ENCODE measurements around the gene RAPGEF4.

RAPGEF4 gene

GRCh38 chr2:172711110-172711509, 24.5 kb upstream of the RAPGEF4 start:
- DNase-seq (ENCODE audit: insufficient read length, low spot score) (no peak), FAIRE-seq (no peak)
- no peak for TF ChIP-seq CTCF (IDR thresholded peaks at IDR 0.05; ENCODE audit: insufficient read depth, missing control alignments)

DNA sequence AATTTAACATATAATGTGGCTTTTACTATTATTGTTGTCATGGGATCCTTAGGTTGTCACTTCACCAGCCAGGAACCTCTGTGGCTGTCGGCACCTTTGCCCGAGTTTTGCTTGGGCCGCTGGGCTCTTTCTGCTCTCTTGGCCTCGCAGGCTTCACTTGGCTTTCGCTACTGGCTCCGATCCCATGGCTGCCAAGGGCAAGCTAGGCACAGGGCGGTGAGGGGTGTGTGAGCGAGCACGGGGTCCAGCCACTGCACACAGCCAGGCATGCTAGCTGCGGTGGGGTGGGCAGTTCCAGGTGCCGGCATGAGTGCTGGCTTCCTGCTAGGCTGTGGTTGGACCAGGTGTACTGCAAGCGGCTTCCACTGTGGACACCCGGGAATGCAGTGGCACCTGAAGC, 23.4 kb upstream of the RAPGEF4 start:
- DNase-seq (ENCODE audit: insufficient read length, low spot score) (no peak), FAIRE-seq (no peak)
- no peak for TF ChIP-seq CTCF (IDR thresholded peaks at IDR 0.05; ENCODE audit: insufficient read depth, missing control alignments)

GRCh38 chr2:172713365-172713875, 22.2 kb upstream of the RAPGEF4 start:
- DNase-seq (ENCODE audit: insufficient read length, low spot score) (no peak), FAIRE-seq (no peak)
- no peak for TF ChIP-seq CTCF (IDR thresholded peaks at IDR 0.05; ENCODE audit: insufficient read depth, missing control alignments)

DNA sequence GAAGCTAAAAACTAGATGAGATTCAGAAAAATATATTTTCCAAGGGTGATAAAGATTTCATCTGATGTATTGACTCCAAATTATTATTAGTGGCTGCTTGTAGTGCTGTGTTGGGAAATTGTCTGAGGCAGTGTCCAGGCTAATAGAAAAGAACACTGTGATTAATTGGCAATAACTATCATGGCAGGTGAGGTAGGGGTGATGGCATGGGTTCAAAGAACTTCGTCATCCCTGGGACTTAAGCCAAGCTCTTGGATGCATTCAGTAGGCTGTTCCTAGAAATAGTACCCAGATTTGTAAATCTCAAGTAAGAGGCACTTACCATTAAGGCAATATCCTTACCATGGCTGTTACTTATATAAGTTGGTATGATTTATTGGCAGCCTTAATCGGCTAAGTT, 13.2 kb upstream of the RAPGEF4 start:
- DNase-seq (ENCODE audit: insufficient read length, low spot score) (no peak), FAIRE-seq (no peak)
- no peak for TF ChIP-seq CTCF (IDR thresholded peaks at IDR 0.05; ENCODE audit: insufficient read depth, missing control alignments)

- no peak for DNase-seq (ENCODE audit: insufficient read length, low spot score)
- no peak for TF ChIP-seq CTCF (IDR thresholded peaks at IDR 0.05; ENCODE audit: insufficient read depth, missing control alignments)
- no peak for FAIRE-seq
Observed at GRCh38 chr2:172723286-172723685, 12.4 kb upstream of the RAPGEF4 start.

GRCh38 chr2:172724724-172725123, 10.9 kb upstream of the RAPGEF4 start:
- TF ChIP-seq CTCF (IDR thresholded peaks at IDR 0.05; ENCODE audit: insufficient read depth, missing control alignments), result no peak
- FAIRE-seq, result no peak
- no peak for DNase-seq (ENCODE audit: insufficient read length, low spot score)

DNA sequence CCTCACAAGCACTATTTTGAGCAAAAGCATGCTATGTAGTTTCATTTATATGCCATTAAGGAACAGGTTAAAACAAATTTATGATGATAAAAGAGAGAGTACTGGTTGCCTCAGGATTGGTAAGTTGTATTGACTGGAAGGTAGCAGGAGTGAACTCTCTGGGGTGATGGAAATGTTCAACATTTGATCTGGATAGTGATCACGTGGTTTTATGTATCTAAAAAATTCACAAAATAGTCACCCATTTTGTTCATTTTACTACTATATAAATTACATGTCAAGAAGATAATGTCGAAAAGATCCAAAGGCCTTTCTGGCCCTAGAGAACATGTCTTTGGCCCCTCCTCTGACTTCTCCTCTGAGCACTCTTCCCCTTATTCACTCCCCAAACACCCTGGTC, 10.4 kb upstream of the RAPGEF4 start:
- no peak for DNase-seq (ENCODE audit: insufficient read length, low spot score)
- FAIRE-seq, result no peak
- no peak for TF ChIP-seq CTCF (IDR thresholded peaks at IDR 0.05; ENCODE audit: insufficient read depth, missing control alignments)
